ENCODE results near the gene COL20A1. TPM values are rescaled to one million over a fixed set of nuclear protein-coding genes. Genes with fewer than 3 reads are reported as not detected.

Gene COL20A1
- total RNA-seq, 4 donors from 2014 or later, result not detected

- TF ChIP-seq POLR2A (IDR thresholded peaks at IDR 0.05), result no peak
- TF ChIP-seq CTCF (IDR thresholded peaks at IDR 0.05), result no peak
- DNase-seq (ENCODE audit: low spot score in 2 of 2), result no peak
- intact Hi-C loops (cut with DNase I; ENCODE audit: low total_unique reads), result no loop called here
- no peak overlapping the region for H3K4me3 ChIP-seq (ENCODE audit: low read depth, poor library complexity, severe bottlenecking)
- 23 to 24% methylated on average over 21 of the region's 21 CpGs for WGBS, 2 donors
Observed at GRCh38 chr20:63370618-63371187, 77.7 kb downstream of the COL20A1 start.

- no peak overlapping the region for H3K4me3 ChIP-seq (ENCODE audit: low read depth, poor library complexity, severe bottlenecking)
- no peak for DNase-seq (ENCODE audit: low spot score in 2 of 2)
- WGBS, 2 donors, result 61 to 66% methylated on average over 19 to 28 of the region's 28 CpGs
- intact Hi-C loops (cut with DNase I; ENCODE audit: low total_unique reads), result no loop called here
- TF ChIP-seq POLR2A (IDR thresholded peaks at IDR 0.05), result no peak
- TF ChIP-seq CTCF (IDR thresholded peaks at IDR 0.05), result no peak
Observed at GRCh38 chr20:63371291-63371865, 78.4 kb downstream of the COL20A1 start.

- intact Hi-C loops (cut with DNase I; ENCODE audit: low total_unique reads), result no loop called here
Observed at GRCh38 chr20:63372971-63373885, 80.2 kb downstream of the COL20A1 start.

GRCh38 chr20:63373996-63374395, 81.0 kb downstream of the COL20A1 start:
- DNase-seq (ENCODE audit: low spot score in 2 of 2), result no peak
- intact Hi-C loops (cut with DNase I; ENCODE audit: low total_unique reads), result no loop called here
- 86 to 91% methylated on average over 6 to 17 of the region's 19 CpGs for WGBS, 2 donors
- H3K4me3 ChIP-seq (ENCODE audit: low read depth, poor library complexity, severe bottlenecking), result no peak overlapping the region
- TF ChIP-seq CTCF (IDR thresholded peaks at IDR 0.05), result no peak
- TF ChIP-seq POLR2A (IDR thresholded peaks at IDR 0.05), result no peak

More at GRCh38 chr20:63372971-63373885, 80.2 kb downstream of the COL20A1 start:
- WGBS, 2 donors, result 61 to 62% methylated on average over 29 to 34 of the region's 34 CpGs
- no peak for DNase-seq (ENCODE audit: low spot score in 2 of 2)
- no peak for TF ChIP-seq POLR2A (IDR thresholded peaks at IDR 0.05)
- TF ChIP-seq CTCF (IDR thresholded peaks at IDR 0.05), result no peak
- no peak overlapping the region for H3K4me3 ChIP-seq (ENCODE audit: low read depth, poor library complexity, severe bottlenecking)

GRCh38 chr20:63374504-63374903, 81.5 kb downstream of the COL20A1 start:
- intact Hi-C loops (cut with DNase I; ENCODE audit: low total_unique reads), result no loop called here
- DNase-seq (ENCODE audit: low spot score in 2 of 2), result no peak
- 62 to 63% methylated on average over 12 of the region's 12 CpGs for WGBS, 2 donors
- no peak overlapping the region for H3K4me3 ChIP-seq (ENCODE audit: low read depth, poor library complexity, severe bottlenecking)
- TF ChIP-seq CTCF (IDR thresholded peaks at IDR 0.05) (no peak), POLR2A (IDR thresholded peaks at IDR 0.05) (no peak)
